ENCODE measurements around the gene WDR35.

DNA sequence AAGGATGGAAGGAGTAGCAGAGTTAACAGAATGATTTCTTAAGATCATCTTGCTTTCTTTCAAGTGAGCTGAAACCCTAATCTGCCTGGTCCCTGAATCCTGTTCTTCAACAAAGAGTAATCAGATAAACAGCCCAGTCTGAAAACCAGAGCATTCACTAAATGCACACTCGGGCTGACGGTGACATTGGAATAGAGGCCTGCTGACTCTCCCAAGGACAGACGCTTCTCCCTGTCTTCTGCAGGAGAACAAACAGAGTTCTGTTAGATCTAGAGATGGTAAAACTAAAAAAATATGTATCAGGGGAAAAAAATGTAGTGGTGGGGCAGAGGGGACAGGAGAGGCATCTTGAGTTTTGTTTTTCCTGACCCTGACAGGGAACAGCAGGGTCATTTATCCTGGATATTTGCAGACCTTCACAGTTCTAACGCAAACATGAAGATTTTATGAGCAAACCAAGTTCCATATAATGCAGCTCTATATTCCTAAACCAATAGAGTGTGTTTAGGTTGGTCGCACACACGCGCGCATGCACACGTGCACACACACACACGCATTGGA, 15.2 kb upstream of the WDR35 start:
- TF ChIP-seq, protein P1, sequence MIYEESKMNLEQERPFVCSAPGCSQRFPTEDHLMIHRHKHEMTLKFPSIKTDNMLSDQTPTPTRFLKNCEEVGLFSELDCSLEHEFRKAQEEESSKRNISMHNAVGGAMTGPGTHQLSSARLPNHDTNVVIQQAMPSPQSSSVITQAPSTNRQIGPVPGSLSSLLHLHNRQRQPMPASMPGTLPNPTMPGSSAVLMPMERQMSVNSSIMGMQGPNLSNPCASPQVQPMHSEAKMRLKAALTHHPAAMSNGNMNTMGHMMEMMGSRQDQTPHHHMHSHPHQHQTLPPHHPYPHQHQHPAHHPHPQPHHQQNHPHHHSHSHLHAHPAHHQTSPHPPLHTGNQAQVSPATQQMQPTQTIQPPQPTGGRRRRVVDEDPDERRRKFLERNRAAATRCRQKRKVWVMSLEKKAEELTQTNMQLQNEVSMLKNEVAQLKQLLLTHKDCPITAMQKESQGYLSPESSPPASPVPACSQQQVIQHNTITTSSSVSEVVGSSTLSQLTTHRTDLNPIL (CRISPR knock-in tag; IDR thresholded peaks at IDR 0.05; ENCODE audit: low read depth), result no peak
- no peak for TF ChIP-seq ZFP30 (CRISPR knock-in tag; IDR thresholded peaks at IDR 0.05)
- TF ChIP-seq TOX (CRISPR knock-in tag; IDR thresholded peaks at IDR 0.05; ENCODE audit: borderline replicate concordance), result no peak
- TF ChIP-seq, protein P2, sequence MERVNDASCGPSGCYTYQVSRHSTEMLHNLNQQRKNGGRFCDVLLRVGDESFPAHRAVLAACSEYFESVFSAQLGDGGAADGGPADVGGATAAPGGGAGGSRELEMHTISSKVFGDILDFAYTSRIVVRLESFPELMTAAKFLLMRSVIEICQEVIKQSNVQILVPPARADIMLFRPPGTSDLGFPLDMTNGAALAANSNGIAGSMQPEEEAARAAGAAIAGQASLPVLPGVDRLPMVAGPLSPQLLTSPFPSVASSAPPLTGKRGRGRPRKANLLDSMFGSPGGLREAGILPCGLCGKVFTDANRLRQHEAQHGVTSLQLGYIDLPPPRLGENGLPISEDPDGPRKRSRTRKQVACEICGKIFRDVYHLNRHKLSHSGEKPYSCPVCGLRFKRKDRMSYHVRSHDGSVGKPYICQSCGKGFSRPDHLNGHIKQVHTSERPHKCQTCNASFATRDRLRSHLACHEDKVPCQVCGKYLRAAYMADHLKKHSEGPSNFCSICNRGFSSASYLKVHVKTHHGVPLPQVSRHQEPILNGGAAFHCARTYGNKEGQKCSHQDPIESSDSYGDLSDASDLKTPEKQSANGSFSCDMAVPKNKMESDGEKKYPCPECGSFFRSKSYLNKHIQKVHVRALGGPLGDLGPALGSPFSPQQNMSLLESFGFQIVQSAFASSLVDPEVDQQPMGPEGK (CRISPR knock-in tag; IDR thresholded peaks at IDR 0.05; ENCODE audit: borderline replicate concordance), result no peak
- TF ChIP-seq ZC3H10 (CRISPR knock-in tag; IDR thresholded peaks at IDR 0.05), result no peak
- TF ChIP-seq, protein P3, sequence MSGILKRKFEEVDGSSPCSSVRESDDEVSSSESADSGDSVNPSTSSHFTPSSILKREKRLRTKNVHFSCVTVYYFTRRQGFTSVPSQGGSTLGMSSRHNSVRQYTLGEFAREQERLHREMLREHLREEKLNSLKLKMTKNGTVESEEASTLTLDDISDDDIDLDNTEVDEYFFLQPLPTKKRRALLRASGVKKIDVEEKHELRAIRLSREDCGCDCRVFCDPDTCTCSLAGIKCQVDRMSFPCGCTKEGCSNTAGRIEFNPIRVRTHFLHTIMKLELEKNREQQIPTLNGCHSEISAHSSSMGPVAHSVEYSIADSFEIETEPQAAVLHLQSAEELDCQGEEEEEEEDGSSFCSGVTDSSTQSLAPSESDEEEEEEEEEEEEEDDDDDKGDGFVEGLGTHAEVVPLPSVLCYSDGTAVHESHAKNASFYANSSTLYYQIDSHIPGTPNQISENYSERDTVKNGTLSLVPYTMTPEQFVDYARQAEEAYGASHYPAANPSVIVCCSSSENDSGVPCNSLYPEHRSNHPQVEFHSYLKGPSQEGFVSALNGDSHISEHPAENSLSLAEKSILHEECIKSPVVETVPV (CRISPR knock-in tag; IDR thresholded peaks at IDR 0.05), result no peak
- no peak for TF ChIP-seq ARNTL (CRISPR knock-in tag; IDR thresholded peaks at IDR 0.05; ENCODE audit: borderline replicate concordance, low read depth)
- no peak; the same call in 1 of the 2 replicates for TF ChIP-seq ZNF70 (CRISPR knock-in tag; IDR thresholded peaks at IDR 0.05)
- TF ChIP-seq ISL1 (CRISPR knock-in tag; IDR thresholded peaks at IDR 0.05), result no peak
- TF ChIP-seq ZFP3 (CRISPR knock-in tag; IDR thresholded peaks at IDR 0.05), result no peak
- no peak for TF ChIP-seq BACH2 (CRISPR knock-in tag; IDR thresholded peaks at IDR 0.05; ENCODE audit: borderline replicate concordance)
